ENCODE measurements around the gene ACSL3.
"Not testable (repeated sequence)": the region's sequence is repeated elsewhere in the genome, so short reads cannot be mapped to it uniquely, and the experiment has no call there.

Gene ACSL3

DNA sequence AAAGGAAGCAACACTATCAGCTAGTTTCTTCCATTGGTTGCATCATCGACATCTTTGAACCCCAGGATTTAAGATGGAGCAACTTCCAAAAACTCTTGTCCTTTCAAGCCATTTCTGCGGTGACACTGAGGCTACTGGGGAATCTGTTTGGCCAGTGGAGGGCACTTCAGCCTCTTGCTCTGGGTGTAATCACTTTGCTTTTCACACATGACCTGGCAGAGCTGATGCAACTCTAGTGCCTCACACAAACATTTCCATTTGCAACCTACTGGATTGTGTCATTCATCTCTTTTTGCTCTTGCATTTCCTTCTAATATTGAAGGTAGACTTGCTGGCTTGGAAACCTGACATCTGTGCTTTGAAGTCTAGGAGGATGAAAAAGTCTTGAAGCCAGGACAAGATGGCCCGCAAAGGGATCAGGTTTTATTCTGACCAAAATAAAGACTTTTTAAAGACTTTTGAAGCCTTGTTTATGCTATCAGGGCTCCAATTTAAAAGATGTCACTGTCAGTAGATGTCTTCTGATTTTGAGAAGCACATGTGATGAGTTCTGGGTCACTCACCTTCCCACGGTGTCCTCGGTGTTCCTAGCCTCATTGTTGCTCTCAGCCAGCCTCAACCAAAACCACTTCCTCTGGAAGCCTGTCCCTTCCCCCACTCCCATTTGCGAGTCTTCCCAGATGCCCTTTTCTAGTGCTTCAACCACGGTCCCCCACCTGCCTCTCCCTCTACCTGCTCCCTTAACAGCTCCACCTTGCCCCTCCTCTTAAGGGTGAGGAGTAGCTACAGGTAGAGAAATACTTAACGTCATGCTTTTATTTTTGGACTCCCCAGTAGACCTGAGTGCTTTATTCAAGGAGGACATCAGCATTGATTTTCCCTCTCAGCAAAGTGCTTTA, 121.4 kb downstream of the ACSL3 start:
- peak; percentile 48 for DNase-seq

DNA sequence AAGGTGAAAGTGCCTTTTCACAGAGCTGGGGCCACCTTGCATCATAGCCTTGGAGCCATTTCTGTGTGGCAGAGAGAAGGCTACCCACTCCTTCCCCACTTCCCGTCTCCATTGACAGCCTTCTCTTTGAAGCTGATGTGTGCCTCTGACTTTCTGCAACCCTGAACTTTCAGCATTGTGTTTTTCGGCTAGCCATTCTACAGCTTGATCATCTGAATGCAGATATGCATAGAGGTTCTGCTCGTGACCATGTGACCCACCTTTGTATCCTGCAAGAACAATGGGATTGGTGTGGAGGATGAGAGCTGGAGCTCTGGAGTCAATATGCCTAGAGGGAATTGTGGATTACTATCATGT, 122.1 kb downstream of the ACSL3 start:
- DNase-seq, result no peak

DNA sequence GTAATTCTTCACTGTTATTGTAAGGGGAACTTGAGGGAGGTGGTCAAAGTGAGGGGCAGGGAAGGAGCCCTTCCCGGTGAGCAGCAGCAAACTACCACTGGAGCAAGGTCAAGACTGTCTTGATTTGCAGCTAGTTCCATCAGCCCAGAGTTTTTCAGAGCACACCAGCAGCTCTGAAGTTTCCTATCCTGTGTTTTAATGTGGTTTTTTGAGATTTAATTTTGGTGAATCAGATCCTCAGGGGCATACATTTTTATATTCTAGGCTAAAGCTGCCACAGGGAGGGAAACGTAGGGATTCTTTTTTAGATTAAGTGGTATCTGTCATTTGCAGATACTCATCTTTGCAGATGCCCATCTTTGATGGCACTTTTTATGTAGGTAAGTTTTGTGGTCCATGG, 124.1 kb downstream of the ACSL3 start:
- DNase-seq, result no peak

DNA sequence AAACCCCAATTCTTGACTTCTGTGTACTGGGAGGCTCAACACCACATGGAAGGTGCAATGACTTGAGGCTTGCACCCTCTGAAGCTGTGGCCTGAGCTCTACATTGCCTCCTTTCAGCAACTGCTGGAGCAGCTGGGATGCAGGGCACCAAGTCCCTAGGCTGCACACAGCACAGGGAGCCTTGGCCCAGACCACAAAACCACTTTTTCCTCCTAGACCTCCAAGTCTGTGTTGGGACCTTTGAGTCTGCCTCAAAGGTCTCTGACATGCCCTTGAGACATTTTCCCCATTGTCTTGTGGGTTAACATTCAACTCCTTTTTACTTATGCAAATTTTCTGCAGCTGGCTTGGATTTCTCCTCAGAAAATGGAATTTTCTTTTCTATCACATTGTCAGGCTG, 128.6 kb downstream of the ACSL3 start:
- DNase-seq, result no peak

DNA sequence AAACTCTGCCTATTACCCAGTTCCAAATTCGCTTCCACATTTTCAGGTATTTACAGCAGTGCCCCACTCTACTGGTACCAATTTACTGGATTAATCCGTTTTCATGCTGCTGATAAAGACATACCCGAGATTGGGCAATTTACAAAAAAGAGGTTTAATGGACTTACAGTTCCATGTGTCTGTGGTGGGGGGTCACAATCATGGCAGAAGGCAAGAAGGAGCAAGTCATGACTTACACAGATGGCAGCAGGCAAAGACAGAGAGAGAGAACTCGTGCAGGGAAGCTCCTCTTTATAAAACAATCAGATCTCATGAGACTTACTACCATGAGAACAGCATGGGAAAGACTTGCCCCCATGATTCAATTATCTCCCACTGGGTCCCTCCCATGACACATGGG, 129.4 kb downstream of the ACSL3 start:
- DNase-seq, result not testable (repeated sequence)

DNA sequence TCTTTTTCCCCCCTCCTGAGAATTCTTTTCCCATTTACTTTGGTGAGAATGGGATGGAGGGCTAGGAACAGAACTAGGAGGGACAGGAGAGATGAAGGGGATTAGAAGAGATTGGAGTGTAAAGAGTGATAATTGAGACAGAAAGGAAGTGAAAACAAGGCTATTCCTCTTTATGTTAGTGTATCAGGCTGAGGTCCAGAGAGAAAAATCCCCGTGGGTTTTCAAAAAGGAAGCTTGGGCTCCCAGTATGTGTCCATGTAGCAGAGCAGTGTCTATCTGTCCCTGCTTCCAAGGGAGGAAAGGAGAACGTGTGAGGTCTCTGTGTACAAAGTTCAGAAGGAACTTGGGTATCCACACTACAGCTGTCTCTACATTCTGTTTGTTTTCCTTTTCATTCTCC, 131.3 kb downstream of the ACSL3 start:
- no peak for DNase-seq

Measured in NCI-H1092 (cell line).